A549 (cell line): ENCODE measurements around the gene ADAMTS10.

Experiments
- BHLHE40 ChIP-seq: IDR thresholded peaks from 2 replicates; pipeline ENCODE4 v1.6.1; 2012; ENCODE audit warnings: low read depth, low read length, inconsistent platforms
- CTCF ChIP-seq: fragments of >200 bp; sonication (Bioruptor Twin); formaldehyde crosslinking; IDR thresholded peaks from 3 replicates; pipeline ENCODE4 v1.5.1; 2016
- PBX3 ChIP-seq: IDR thresholded peaks from 2 replicates; pipeline ENCODE4 v1.6.1; 2012
- POLR2A ChIP-seq: IDR thresholded peaks from 2 replicates; pipeline ENCODE4 v1.6.1; 2012; ENCODE audit warnings: mild to moderate bottlenecking, low read length
- REST ChIP-seq: fragments of 200-600 bp; sonication (generic); IDR thresholded peaks from 2 replicates; pipeline ENCODE4 v1.6.1; 2016; ENCODE audit warnings: antibody characterized with exemption, mild to moderate bottlenecking, moderate library complexity

- TF ChIP-seq POLR2A (no peak), REST (no peak), CTCF (no peak), BHLHE40 (no peak), PBX3 (no peak)
Observed at GRCh38 chr19:8657869-8658268, 47.4 kb upstream of the ADAMTS10 start.
